NOMO-1 treated with dmso at 0.1 percent for 144 hours (cell line): ENCODE measurements around the gene NFE2L3.
"Not testable (repeated sequence)": the region's sequence is repeated elsewhere in the genome, so short reads cannot be mapped to it uniquely, and the experiment has no call there.

ENCODE experiments used
- DNase-seq: peaks from one replicate; lab custom pipeline; 2025; ENCODE audit not compliant: unreplicated experiment; lab: John Stamatoyannopoulos, UW

Gene NFE2L3

GRCh38 chr7:26185844-26186180, 33.8 kb downstream of the NFE2L3 start:
- DNase-seq: no peak

GRCh38 chr7:26186364-26187311, 34.6 kb downstream of the NFE2L3 start:
- no peak for DNase-seq

- no peak for DNase-seq
Measured at GRCh38 chr7:26187380-26188205, 35.6 kb downstream of the NFE2L3 start.

- DNase-seq: no peak
Measured at GRCh38 chr7:26188206-26188956, 36.4 kb downstream of the NFE2L3 start.

- DNase-seq: no peak
Measured at GRCh38 chr7:26188957-26189541, 37.1 kb downstream of the NFE2L3 start.

- DNase-seq: no peak
Measured at GRCh38 chr7:26189697-26190096, 37.7 kb downstream of the NFE2L3 start.

- no peak for DNase-seq
Measured at GRCh38 chr7:26190417-26190869, 38.4 kb downstream of the NFE2L3 start.

GRCh38 chr7:26191233-26191973, 39.4 kb downstream of the NFE2L3 start:
- DNase-seq: no peak

- DNase-seq: no peak
Measured at GRCh38 chr7:26191974-26192479, 40.0 kb downstream of the NFE2L3 start.

- no peak for DNase-seq
Measured at GRCh38 chr7:26192485-26193087, 40.6 kb downstream of the NFE2L3 start.

- no peak for DNase-seq
Measured at GRCh38 chr7:26193432-26194207, 41.6 kb downstream of the NFE2L3 start.

GRCh38 chr7:26194764-26195163, 42.8 kb downstream of the NFE2L3 start:
- not testable (repeated sequence) for DNase-seq

- DNase-seq: no peak
Measured at GRCh38 chr7:26195182-26195581, 43.2 kb downstream of the NFE2L3 start.

- DNase-seq: peak; percentile 31
Measured at GRCh38 chr7:26195867-26196657, 44.1 kb downstream of the NFE2L3 start.

- DNase-seq: peak; percentile 83
Measured at GRCh38 chr7:26197153-26198115, 45.4 kb downstream of the NFE2L3 start.

- DNase-seq: no peak
Measured at GRCh38 chr7:26198133-26198780, 46.3 kb downstream of the NFE2L3 start.
